ENCODE measurements around the gene HERC2.
"Not testable (repeated sequence)": the region's sequence is repeated elsewhere in the genome, so short reads cannot be mapped to it uniquely, and the experiment has no call there.

Gene HERC2

GRCh38 chr15:28228990-28229640 lies 92.9 kb downstream of the HERC2 start:
- DNase-seq; in situ Hi-C loops (cut with MboI; ENCODE audit: low pct_unique_long_range_greater_than_20kb, low sequenced_read_pairs): not testable (repeated sequence)

DNA sequence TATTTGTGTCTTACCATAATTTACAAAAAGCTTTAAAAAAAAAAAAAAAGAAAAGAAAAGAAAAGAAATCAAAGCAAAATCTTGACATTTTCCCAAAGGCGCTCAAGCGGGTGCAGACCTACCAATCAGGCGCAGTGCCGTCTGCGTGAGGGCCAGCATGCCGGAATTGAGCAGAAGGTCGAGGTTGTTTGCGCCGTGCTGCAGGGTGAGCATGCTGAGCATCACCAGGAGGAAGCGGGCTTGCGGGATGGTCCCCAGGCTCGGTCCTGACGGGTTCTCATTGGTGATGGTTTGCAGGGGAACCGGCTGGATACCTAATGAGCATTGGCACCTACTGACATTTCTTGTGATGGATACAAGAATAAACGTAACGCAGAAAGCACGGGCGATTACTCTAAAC lies 93.9 kb downstream of the HERC2 start:
- DNase-seq = no peak

GRCh38 chr15:28227303-28227702 lies 94.7 kb downstream of the HERC2 start:
- in situ Hi-C loops (cut with MboI; ENCODE audit: low pct_unique_long_range_greater_than_20kb, low sequenced_read_pairs); DNase-seq: not testable (repeated sequence)

More for the DNA sequence above, 93.9 kb downstream of the HERC2 start:
- in situ Hi-C loops (cut with MboI; ENCODE audit: low pct_unique_long_range_greater_than_20kb, low sequenced_read_pairs) = no loop called here

- in situ Hi-C loops (cut with MboI; ENCODE audit: low pct_unique_long_range_greater_than_20kb, low sequenced_read_pairs); DNase-seq: not testable (repeated sequence)
Observed at GRCh38 chr15:28222612-28223011, 99.4 kb downstream of the HERC2 start.

- in situ Hi-C loops (cut with MboI; ENCODE audit: low pct_unique_long_range_greater_than_20kb, low sequenced_read_pairs); DNase-seq: not testable (repeated sequence)
Observed at GRCh38 chr15:28221696-28222095, 100.3 kb downstream of the HERC2 start.

GRCh38 chr15:28219116-28219515 lies 102.9 kb downstream of the HERC2 start:
- in situ Hi-C loops (cut with MboI; ENCODE audit: low pct_unique_long_range_greater_than_20kb, low sequenced_read_pairs) = no loop called here

GRCh38 chr15:28216946-28217546 lies 104.9 kb downstream of the HERC2 start:
- in situ Hi-C loops (cut with MboI; ENCODE audit: low pct_unique_long_range_greater_than_20kb, low sequenced_read_pairs); DNase-seq: not testable (repeated sequence)

More at GRCh38 chr15:28219116-28219515, 102.9 kb downstream of the HERC2 start:
- DNase-seq = no peak

- in situ Hi-C loops (cut with MboI; ENCODE audit: low pct_unique_long_range_greater_than_20kb, low sequenced_read_pairs) = not testable (repeated sequence)
Observed at GRCh38 chr15:28215521-28215920, 106.5 kb downstream of the HERC2 start.

DNA sequence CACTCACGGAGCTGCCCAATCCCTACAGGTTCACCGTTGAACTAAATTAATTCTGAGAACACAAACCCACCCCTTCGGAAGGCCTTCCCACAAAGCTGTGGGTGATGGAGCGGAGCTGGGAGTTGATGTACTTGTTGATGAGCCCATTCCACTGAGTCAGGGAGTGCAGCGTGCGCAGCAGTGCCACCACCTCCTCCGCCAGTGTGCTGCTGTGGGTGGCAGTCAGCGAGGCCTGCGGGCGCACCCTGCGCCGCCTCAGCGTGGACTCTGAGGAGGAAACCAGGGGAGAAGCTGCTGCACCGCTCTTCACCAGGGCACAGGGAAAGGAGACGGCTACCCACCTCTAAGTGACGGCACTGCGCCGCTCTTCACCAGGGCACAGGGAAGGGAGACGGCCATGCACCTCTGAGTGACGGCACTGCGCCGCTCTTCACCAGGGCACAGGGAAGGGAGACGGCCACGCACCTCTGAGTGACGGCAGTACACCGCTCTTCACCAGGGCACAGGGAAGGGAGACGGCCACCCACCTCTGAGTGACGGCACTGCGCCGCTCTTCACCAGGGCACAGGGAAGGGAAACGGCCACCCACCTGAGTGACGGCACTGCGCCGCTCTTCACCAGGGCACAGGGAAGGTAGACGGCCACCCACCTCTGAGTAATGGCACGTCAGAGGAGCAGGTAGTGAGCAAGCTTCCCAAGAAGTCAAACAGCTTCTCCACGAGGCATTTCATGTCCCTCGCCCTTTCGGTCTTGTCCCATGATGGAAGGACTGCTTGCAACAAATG lies 107.8 kb downstream of the HERC2 start:
- DNase-seq; in situ Hi-C loops (cut with MboI; ENCODE audit: low pct_unique_long_range_greater_than_20kb, low sequenced_read_pairs): not testable (repeated sequence)

More at GRCh38 chr15:28215521-28215920, 106.5 kb downstream of the HERC2 start:
- DNase-seq = not testable (repeated sequence)

GRCh38 chr15:28213393-28213792 lies 108.6 kb downstream of the HERC2 start:
- in situ Hi-C loops (cut with MboI; ENCODE audit: low pct_unique_long_range_greater_than_20kb, low sequenced_read_pairs); DNase-seq: not testable (repeated sequence)

GRCh38 chr15:28208583-28208982 lies 113.4 kb downstream of the HERC2 start:
- in situ Hi-C loops (cut with MboI; ENCODE audit: low pct_unique_long_range_greater_than_20kb, low sequenced_read_pairs) = no loop called here
- DNase-seq = no peak

- DNase-seq; in situ Hi-C loops (cut with MboI; ENCODE audit: low pct_unique_long_range_greater_than_20kb, low sequenced_read_pairs): not testable (repeated sequence)
Observed at GRCh38 chr15:28205640-28206039, 116.3 kb downstream of the HERC2 start.

DNA sequence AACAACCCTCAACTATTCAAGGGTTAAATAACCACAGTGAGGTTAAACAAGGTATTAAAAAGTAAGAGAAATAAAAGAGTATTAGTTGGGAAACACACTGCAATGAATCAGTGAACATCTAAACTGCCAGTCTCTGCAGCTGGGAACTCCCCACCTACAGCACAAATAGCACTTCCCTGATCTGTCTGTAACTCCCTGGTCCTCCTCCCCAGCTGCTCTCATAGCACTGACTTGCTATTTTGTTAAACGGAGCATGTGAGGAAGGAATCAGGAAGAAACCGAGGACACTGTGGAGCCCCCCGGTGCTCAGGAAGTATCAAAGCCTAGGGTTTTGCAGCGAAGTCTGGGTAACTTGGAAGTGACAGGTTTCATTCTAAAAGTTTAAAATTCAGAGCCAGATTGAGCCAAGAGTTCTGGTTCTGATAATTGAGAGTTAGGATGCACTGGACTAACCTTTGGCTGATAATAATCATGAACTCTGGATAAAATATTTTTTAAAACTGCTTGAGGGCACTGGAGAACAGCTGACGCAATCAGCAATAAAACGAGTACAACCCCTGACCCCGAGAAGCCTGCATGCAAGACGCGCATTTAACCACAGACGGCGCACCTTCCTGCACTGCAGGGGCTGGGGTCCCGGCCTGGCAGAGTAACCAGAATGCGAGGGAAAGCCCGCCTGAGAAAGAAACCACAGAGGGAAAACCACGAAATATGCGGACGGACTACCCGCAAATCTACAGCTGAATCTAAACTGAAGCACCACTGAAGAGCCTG lies 118.7 kb downstream of the HERC2 start:
- in situ Hi-C loops (cut with MboI; ENCODE audit: low pct_unique_long_range_greater_than_20kb, low sequenced_read_pairs) = not testable (repeated sequence)

GRCh38 chr15:28202124-28202523 lies 119.9 kb downstream of the HERC2 start:
- DNase-seq; in situ Hi-C loops (cut with MboI; ENCODE audit: low pct_unique_long_range_greater_than_20kb, low sequenced_read_pairs): not testable (repeated sequence)

More for the DNA sequence above, 118.7 kb downstream of the HERC2 start:
- peak; percentile 60 for DNase-seq

- in situ Hi-C loops (cut with MboI; ENCODE audit: low pct_unique_long_range_greater_than_20kb, low sequenced_read_pairs) = not testable (repeated sequence)
Observed at GRCh38 chr15:28198215-28198614, 123.8 kb downstream of the HERC2 start.

GRCh38 chr15:28197694-28198093 lies 124.3 kb downstream of the HERC2 start:
- in situ Hi-C loops (cut with MboI; ENCODE audit: low pct_unique_long_range_greater_than_20kb, low sequenced_read_pairs); DNase-seq: not testable (repeated sequence)

More at GRCh38 chr15:28198215-28198614, 123.8 kb downstream of the HERC2 start:
- not testable (repeated sequence) for DNase-seq

GRCh38 chr15:28196581-28196980 lies 125.4 kb downstream of the HERC2 start:
- in situ Hi-C loops (cut with MboI; ENCODE audit: low pct_unique_long_range_greater_than_20kb, low sequenced_read_pairs); DNase-seq: not testable (repeated sequence)

- in situ Hi-C loops (cut with MboI; ENCODE audit: low pct_unique_long_range_greater_than_20kb, low sequenced_read_pairs) = no loop called here
- DNase-seq = no peak
Observed at GRCh38 chr15:28192772-28193171, 129.2 kb downstream of the HERC2 start.

DNA sequence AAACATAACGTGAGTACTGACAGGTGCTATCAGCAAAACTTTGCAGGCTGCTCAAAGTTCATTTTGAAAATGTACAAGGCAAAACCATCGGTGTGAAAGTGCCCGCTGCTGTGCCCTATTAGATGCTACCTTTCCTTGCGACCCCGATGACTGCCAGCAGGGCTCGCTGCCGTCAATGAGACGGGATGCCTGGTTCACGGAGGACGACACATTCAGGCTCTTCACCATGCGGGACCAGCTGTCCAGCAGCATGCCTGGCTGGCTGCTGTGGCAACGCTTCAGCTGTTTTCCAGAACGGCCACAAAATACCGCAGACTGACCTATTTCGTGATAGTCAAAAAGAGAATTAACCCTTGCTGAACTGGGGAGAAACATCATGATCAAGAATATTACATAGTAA lies 130.1 kb downstream of the HERC2 start:
- no peak for DNase-seq
- in situ Hi-C loops (cut with MboI; ENCODE audit: low pct_unique_long_range_greater_than_20kb, low sequenced_read_pairs) = no loop called here
